Posterior cingulate gyrus (tissue), 11 donors: ENCODE results near the gene TP63.

Source experiments
- DNase-seq, 10 donors: peaks; one replicate each; pipeline versions ENCODE4 v3.0.0 to v3.0.0-alpha.2; 2020 to 2021; ENCODE audit warnings: mixed read lengths in 3 of 10
- intact Hi-C: fragments of 100-400 bp; cut with DNase I; formaldehyde crosslinking; loops from one replicate; pipeline ENCODE4 v1.15.1; 2023

Gene TP63

DNA sequence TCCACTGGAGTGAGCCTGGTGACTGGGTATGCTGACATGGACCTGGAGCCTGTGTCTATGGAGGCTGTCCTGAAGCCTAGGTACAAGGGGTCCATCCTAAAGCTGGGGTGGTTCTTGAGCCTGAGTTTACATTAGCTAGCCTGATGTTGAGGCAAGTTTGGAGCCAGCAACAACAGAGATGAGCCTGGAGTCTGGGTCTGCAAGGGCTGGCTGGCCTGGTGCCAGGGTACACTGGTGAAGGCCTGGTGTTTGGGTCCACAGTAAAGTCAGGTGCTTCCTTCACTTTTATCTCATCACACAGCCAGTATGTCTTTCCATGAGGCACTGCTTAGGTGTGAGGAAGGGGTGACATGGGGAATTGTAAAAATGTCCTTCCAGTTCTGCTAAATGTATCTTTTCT is 49.5 kb downstream of the TP63 start:
- DNase-seq = peak in 2 of 10 donors; percentile 36 to 53
- intact Hi-C loops = no loop called here

DNA sequence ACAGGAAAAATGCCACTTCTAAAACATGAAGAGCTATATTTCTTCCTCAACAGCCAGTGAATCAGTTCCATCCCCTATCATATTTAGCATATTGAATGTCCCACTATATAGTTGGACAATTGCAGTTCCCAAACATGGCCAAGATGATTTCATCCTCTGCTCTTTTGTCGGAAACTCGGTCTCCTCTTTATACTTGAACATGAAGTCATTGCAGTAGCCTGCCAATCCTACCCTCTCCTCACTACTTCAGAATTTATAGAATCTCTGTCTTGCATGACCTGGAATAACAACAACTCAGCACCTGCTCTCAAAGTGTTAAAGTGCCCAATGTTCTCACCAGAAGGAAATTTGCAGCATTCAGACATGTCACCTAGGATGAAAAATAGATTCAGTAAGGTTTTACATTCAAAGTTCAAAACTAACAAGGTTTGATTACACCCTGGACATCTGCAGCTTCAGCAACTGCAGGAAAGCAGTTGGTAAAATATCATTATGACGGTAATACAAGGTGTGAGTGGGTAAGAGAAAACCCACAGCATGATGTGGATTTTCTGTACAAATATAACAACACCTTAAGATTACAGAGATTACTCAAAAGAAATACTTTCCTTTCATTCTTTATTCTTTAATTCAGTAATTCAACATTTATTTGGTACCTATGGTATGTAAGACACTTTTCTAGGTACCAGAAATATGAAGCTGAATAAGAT is 52.5 kb downstream of the TP63 start:
- intact Hi-C loops = no loop called here
- DNase-seq = no peak

DNA sequence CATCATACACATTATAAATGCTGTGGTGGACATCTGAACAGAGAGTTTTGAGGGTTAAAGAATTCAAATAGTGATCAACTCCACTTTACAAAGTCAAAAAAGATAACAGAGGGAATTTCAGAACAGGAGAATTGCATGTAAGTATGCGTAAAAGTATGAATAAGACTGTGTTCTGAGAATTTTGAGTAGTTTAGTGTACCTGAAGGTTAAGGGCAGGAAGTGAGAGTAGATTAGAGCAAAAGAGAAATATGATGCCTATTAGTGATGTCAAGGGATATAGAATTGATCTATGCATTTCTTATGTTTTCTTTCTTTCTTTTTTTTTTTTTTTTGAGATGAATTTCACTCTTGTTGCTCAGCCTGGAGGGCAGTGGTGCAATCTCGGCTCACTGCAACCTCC is 53.1 kb downstream of the TP63 start:
- DNase-seq = no peak

DNA sequence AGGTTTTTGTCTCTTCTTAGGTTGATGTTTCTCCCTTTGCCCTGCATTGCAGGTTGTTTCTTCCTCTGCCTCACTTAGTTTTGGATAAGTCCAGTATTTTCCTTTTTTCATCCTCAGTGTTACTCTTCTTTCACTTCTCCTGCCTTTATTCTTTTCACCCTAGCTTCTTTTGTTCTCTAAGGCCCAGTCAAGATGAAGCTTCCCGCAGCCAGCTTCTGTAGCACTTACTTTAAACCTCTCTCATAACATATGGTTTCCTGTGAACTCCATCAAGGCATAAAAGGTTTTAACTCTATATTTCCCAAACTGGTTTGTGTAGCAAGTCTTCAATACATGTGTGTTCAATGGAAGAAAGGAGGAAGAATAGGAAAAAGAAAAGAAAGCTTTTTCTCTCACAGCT is 54.1 kb downstream of the TP63 start:
- intact Hi-C loops = no loop called here
- no peak for DNase-seq

More for the DNA sequence above, 53.1 kb downstream of the TP63 start:
- intact Hi-C loops = no loop called here

DNA sequence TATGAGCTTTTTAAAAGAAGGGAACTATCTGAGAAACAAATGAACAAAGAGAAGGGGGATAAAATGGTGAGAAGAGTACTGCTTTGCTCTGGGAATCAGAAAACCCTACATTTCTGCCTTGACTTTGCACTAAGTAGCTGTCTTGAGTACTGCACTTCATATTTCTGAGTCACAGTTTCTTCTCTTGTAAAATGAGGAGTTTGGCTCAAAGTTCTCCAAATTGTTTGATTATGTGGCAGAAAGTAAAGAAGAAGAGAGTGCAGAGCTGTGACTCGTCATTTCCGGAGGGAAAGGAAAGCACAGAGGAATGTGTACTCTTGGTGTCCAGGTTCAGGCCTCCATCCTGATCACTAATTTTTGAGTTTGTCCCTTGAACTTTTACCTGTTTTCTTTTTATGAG is 54.7 kb downstream of the TP63 start:
- intact Hi-C loops = no loop called here
- no peak for DNase-seq

DNA sequence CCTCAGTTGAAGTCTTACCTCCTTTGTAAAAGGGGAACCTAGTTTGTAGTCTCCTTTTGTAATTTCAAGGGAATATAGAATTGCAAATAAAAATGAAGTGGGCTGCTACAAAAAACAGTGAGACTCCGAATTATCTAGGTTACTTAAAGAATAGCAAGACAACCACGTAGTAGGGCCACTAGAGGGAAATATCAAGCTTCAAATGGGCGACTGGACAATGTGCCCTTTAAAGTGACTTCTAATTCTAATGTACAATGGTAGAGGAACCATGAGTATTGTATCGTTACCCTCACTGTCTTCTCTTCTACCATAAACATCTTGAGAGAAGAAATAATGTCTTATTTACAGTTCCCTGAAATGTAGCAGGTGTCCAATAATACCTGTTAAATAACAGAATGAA is 56.3 kb downstream of the TP63 start:
- DNase-seq = no peak
- intact Hi-C loops = no loop called here

DNA sequence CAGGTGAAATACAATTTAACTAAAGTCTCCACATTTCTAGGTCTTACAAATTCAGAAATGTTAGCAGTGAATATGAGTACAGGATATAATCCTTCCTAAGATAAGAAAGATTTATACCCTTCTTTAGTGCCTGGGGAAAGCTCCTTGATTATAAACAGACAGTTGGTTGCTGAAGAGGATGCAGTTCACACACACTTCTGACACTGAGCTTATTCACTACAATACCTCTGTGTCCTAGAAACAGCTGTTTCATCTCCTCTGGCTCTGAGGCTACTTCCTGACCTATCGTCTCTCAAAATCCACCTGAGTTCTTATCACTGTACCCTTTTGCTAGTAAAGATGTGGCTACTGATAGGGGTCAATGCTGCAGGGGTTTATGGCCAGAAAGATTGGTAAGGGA is 57.1 kb downstream of the TP63 start:
- intact Hi-C loops = no loop called here
- no peak for DNase-seq

DNA sequence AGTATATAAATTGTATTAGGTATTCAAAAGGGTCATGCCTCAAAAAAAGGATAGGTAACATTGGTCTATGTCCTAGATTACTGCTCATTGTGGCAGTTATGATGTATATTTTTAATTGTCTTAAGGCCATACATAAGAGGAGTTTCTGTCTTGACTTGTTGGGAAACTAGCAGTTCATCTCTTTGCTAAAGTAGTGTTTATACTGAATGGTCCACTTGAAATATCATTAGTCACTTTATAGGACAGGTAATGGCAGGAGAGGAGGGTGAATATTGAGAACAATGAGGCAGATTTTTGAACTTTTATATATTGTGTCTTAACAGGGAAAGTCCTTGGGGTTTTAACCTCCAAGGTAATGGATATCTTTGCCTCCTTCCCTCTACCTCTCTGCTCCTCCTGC is 58.4 kb downstream of the TP63 start:
- intact Hi-C loops = no loop called here
- DNase-seq = no peak

DNA sequence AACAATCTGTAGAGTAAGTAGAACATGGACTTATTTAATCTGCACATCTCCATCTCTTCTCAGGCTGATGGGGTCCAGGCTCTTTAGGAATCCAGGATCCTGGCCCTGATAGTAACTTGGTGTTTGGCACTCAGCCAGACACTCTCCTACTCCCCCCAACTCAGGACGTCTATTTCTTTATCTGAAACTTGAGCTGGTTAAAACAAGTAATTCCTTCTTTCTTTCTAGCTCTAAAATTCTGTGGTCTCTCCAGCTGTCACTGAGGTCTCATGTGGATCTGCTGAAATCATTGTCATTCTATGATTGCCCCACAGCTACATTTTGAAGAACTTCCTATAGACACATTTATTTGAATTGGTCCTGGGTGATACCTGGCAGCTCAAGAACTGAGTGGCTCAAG is 59.0 kb downstream of the TP63 start:
- no peak for DNase-seq
- intact Hi-C loops = no loop called here

DNA sequence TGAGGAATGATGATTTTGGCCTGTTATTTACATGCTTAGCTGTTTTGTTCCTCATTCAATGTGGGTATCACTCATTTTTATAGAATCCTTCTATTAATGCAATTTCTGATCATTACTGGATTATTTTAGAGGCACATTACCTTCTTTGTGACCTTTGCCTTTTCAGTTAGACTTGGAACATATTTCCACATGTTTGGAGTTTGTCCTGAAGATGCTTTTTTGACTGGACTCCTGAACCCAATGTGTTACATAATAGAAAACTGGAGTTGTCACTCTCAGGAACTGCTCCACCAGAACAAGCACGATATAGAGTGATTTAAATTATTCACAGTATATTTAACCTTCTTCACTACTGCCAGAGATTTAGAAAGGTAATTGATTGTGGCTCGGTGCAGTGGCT is 59.5 kb downstream of the TP63 start:
- intact Hi-C loops = no loop called here
- no peak for DNase-seq

DNA sequence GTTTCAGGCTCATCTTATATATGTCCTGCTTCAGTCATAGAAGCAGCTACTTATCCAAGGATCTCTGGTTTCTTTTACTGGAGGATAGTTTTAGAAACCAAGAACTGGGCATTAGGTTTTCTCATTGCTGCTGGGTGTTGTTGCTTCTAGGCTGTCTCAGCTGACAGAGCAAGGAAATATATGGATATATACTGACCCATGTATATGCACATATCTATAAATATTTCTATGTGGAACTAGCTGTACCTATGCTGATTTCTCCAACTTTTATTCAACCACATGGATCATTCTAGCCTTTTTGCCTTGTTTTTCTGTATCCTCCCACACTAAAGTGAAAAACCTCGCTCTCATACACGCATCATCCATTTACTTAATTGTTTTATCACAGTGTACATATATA is 64.2 kb downstream of the TP63 start:
- intact Hi-C loops = no loop called here
- DNase-seq = no peak

DNA sequence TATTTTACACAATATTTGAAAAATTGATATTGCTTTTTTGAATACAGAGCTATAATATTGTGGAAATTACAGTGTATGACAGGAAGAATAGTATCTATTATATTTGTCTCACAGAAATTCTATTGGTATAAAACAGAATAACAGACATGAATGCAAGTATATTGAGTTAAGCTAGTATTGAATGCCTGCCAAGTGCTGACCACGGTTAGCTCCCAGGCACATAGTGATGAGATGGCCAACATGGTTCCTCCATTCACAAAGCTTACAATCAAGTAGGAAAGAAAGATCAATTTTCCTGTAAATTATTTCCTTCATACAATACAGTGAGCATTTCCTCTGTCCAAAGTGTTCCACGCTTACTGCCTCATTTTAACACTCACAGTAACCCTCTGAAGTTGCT is 67.6 kb downstream of the TP63 start:
- DNase-seq = no peak
- intact Hi-C loops = no loop called here

DNA sequence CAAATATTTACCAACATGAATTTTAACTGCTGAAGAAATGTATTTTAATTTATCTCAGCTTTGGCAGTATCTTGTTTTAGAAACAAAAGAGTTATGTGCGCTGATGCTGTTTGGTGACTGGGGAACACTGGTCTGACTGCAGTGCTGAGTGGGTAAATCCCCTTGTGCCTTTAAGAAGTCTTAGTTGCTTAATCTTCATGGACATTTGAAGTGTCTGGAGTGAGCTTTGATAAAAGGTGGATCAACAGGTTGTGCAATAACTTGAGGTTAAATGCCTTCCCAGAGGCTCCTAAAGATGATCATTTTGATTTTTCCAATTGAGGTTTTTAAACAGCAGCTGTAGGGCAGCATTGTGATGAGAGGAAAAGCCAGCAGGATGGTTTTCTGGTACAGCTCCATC is 68.7 kb downstream of the TP63 start:
- DNase-seq = no peak
- intact Hi-C loops = no loop called here

DNA sequence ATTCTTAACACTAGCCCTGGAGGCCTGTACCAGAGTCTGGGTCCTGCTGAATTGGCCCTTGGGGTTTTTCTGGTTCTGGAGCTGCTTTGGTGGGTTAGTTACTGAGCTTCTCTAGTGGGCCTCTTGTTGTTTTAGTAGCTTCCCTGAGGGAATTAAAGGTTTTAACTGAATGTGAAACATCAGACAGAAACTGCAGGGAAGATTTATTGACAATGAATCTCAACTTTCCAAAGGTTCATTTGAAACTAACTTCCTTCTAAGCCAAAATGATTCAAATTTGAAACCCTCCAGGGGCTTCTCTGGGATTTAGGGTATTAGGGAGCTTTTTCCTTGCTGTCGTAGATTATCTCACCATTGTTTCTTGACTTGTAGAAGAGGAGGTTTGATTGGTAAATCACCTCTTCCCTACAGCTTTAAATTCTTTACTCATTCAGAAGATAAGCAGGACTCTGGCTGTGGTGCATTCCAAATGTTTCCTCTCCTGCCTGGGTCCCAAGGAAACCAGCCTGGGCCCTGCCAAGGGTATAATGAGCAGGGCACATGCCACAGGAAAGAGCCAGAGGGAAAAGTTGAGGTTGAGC is 71.0 kb downstream of the TP63 start:
- DNase-seq = peak in 1 of 10 donors; percentile 57
- intact Hi-C loops = no loop called here

DNA sequence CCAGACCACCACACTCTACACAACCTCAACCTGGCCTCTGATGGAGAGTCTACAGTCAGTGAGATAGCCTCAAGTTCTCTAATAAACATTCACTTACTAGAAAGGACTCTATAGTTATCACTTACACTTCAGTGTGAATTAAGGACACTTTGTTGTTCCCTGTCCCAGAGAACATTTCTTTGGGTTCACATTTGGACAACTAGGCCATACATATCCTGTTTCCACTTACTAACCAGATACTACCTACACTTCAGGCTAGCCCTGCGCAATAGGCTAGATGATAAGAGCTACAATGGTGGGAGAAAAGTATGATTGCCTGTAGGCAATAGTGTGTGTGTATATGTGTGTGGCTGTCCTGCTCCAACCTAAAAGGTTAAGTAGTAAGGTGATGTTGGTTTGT is 72.7 kb downstream of the TP63 start:
- DNase-seq = no peak
- intact Hi-C loops = no loop called here

DNA sequence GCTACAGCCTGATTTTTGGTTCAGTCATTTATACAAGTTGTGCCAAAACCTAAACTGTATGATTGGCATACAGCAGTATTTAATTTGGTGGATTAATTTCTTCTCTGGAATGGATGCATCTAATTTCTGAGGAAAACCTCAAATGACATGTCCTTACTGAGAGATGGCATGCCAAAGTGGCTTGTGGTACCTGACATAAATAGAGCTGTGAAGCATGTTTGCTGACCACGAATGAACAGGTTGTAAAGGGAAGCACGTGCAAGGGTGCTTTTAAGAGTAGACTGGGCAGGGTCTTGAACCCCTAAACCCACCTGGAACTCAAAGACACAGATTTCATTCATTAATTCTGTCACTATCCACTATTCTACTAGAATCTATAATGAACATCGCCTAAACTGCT is 77.2 kb downstream of the TP63 start:
- intact Hi-C loops = no loop called here
- DNase-seq = no peak

DNA sequence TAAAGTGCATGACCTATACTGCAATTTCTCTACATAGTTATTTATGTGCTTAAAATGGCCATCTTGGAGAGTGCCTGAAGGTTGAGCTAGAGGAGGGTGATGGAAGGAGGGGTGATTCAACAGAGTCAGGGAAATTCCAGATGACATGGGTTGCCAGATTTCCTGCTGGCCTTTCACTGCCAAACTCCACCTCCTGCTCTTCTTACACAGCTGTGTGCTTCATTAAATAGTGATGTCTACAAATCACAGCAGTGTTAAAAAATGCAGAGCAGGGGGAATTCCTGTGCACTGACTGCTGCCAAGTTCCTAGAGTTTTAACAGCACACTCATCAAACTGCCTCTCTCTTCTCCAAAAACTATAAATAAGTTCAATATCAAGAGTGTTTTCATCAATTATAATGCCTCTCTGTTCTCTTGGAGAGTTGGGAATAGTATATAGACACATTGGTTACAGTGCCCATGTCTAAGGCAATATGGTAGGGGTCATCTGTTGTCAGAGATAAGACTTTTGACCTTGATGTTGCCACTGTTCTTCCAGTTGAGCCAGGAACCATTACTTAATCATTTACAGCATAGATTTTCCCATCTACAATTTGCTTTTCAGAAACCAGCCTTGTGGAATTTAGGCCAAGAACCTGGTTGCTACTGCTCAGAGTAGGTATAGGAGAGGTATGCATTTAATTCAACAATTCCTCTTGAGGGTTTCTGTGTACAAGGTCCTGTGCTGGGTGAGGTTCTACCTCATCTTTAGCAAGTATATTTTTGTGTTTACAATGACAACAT is 79.6 kb downstream of the TP63 start:
- no peak for DNase-seq
- intact Hi-C loops = no loop called here

DNA sequence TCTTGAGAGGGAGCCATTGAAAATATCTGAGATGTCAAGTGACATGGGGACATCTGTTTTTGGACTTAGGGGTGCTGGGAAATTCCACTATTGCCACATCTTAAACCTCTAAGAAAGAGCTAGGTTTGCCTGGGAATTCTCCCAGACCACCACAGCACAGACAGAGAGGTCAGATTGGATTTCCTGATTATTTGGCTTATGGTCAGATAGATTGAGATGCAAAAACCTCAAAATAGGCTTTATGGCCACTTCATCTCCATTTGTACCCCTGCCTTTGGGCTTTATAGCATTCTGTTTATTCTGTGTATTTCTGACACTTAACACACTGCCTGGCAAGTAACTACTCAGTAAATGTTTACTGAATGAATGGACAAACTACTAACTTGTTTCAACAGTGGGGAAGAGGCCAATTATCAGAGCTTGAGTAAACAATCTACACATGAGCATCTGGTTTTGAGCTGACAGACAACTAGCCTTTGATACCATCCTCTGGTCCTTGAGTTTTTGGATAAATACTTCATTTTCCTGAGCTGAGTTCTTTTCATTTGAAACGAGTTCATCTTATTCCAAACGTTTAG is 81.8 kb downstream of the TP63 start:
- intact Hi-C loops = no loop called here

DNA sequence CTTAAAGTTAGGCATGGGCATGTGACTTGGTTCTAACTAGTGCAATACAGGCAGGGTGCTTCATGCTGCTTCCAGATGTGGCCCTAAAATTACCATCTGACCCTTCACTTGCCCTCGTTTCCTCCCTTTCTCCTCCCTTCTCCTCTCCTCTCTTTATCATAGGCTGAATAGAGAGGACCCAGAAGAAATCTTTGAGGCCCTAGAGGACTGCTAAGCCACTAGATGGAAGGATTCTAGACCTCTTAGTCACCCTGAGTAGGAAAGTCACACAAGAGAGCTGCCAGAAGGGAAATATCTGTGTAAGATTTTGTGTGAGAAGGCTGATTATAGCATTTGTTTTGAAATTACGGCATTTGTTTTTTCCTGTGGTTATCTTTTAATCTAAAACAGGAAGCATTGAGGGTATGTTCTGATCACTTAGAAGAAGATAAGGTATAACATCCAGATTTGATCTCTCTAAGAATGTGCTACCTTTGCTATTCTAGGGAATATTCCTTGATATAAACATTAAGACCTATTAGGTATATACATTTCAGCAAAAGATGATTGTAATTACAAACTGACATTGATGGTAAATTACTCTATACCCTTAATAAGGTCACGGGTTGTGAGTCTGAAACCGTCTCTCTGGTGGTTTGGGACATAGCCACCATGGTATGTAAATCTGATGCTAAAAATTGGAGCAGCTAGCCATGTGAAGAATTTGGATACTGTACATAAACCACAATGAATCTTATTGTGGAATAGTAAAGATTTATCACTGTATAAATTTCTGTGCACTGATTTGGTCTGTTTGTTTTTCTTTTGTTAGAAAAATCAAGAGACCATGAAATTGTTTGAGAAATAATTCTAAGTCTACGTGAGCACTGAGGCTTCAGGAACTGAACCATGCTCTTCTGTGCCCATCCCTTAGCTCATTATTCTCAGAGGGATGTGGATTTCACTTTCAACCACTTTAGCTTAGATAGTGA is 84.1 kb downstream of the TP63 start:
- DNase-seq = no peak
- intact Hi-C loops = no loop called here

More for the DNA sequence above, 81.8 kb downstream of the TP63 start:
- DNase-seq = no peak

DNA sequence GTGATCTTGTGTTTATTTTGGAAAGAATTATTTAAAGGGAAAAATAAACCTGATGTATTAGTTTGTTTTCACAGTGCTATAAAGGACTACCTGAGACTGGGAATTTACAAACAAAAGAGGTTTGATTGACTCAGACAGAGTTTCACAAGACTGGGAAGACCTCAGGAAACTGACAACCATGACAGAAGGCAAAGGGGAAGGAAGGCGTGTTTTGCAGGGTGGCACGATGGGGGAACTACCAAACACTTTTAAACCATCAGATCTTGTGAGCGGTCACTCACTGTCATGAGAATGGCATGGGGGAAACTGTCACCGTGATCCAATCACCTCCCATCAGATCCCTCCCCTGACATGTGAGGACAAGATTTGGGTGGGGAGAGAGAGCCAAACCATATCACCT is 87.0 kb downstream of the TP63 start:
- intact Hi-C loops = no loop called here
- no peak for DNase-seq
